ENCODE data around the gene RAB17.

DNA sequence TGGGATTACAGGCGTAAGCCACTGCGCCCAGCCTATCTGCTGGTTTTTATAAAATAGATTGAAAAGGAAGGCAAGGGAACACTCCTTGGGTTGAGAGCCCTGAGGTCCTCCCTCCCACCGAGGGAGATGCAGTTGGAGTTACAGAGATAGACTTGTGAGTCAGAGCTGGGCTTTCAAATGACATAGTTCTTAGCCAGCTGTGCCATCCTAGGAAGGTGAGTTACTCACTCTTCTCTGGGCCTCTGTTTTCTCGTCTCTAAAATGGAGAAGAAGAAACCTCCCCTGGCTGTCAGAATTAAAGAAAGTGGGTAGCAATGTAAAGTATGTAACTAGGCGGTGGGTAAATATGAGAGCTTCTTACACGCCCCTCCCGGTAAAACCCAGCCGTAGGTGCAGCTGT lies 39.2 kb upstream of the RAB17 start:
- TF ChIP-seq, protein P1, sequence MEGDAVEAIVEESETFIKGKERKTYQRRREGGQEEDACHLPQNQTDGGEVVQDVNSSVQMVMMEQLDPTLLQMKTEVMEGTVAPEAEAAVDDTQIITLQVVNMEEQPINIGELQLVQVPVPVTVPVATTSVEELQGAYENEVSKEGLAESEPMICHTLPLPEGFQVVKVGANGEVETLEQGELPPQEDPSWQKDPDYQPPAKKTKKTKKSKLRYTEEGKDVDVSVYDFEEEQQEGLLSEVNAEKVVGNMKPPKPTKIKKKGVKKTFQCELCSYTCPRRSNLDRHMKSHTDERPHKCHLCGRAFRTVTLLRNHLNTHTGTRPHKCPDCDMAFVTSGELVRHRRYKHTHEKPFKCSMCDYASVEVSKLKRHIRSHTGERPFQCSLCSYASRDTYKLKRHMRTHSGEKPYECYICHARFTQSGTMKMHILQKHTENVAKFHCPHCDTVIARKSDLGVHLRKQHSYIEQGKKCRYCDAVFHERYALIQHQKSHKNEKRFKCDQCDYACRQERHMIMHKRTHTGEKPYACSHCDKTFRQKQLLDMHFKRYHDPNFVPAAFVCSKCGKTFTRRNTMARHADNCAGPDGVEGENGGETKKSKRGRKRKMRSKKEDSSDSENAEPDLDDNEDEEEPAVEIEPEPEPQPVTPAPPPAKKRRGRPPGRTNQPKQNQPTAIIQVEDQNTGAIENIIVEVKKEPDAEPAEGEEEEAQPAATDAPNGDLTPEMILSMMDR (IDR thresholded peaks at IDR 0.05), result no peak
- no peak for TF ChIP-seq POLR2A (IDR thresholded peaks at IDR 0.05)

All from adrenal gland (tissue), 5 donors.